PC-3 (cell line): ENCODE measurements around the gene PRSS1. TPM values are rescaled to one million over a fixed set of nuclear protein-coding genes. Genes with fewer than 3 reads are reported as not detected.

Experiments used
- ATAC-seq: fragments of 200-7000 bp; cut with Tn5 transposase; 2 replicates; pipeline ENCODE4 v1.9.1; 2020; ENCODE audit warnings: mild to moderate bottlenecking, moderate library complexity
- BruUV-seq: library from RNA; stranded (reverse); fragments of 400-500 nt; replicated peaks from 2 replicates; lab custom pipeline; 2021; lab: Mats Ljungman, UMichigan
- CTCF ChIA-PET: fragments of 300-600 bp; sonication (Branson Sonifier 250); formaldehyde crosslinking; loops from one replicate; lab custom pipeline; 2022; ENCODE audit warnings: antibody characterized with exemption; lab: Charles Lee
- POLR2A ChIA-PET: fragments of 300-600 bp; sonication (Branson Sonifier 250); formaldehyde crosslinking; loops from one replicate; lab custom pipeline; 2022; ENCODE audit warnings: antibody characterized with exemption; ENCODE audit not compliant: unreplicated experiment; lab: Charles Lee
- DNase-seq: peaks from one replicate; pipeline ENCODE4 v3.0.0-alpha.2; 2015
- H2AFZ ChIP-seq: fragments of 300-600 bp; sonication (generic); 2 replicates; pipeline ENCODE4 v1.6.0; 2016; ENCODE audit warnings: antibody characterized with exemption, low read length
- H3F3A ChIP-seq: fragments of 300-600 bp; sonication (generic); one replicate; pipeline ENCODE4 v1.6.0; 2017; ENCODE audit warnings: antibody characterized with exemption, low read length, control low read depth, mild to moderate bottlenecking; ENCODE audit not compliant: unreplicated experiment
- H3K27ac ChIP-seq: fragments of 300-600 bp; sonication (generic); 2 replicates; pipeline ENCODE4 v1.5.1; 2016; ENCODE audit warnings: mild to moderate bottlenecking, low read length
- H3K27me3 ChIP-seq: fragments of 300-600 bp; sonication (generic); 2 replicates; pipeline ENCODE4 v1.6.1; 2016; ENCODE audit warnings: low read length, mixed read lengths
- H3K36me3 ChIP-seq: fragments of 300-600 bp; sonication (generic); 2 replicates; pipeline ENCODE4 v1.6.1; 2016; ENCODE audit warnings: low read depth, mixed run types, low read length, mixed read lengths
- H3K4me1 ChIP-seq: fragments of 300-600 bp; sonication (generic); 2 replicates; pipeline ENCODE4 v1.5.1; 2016; ENCODE audit warnings: low read length; ENCODE audit not compliant: insufficient read depth
- H3K4me2 ChIP-seq: fragments of 300-600 bp; sonication (generic); 2 replicates; pipeline ENCODE4 v1.6.0; 2016; ENCODE audit warnings: low read length
- H3K4me3 ChIP-seq: fragments of 300-600 bp; sonication (generic); 2 replicates; pipeline ENCODE4 v1.5.1; 2016; ENCODE audit warnings: mild to moderate bottlenecking, low read length, mixed read lengths
- H3K79me2 ChIP-seq: fragments of 300-600 bp; sonication (generic); 2 replicates; pipeline ENCODE4 v1.6.1; 2017; ENCODE audit warnings: low read length, mixed read lengths
- H3K9ac ChIP-seq: fragments of 300-600 bp; sonication (generic); 2 replicates; pipeline ENCODE4 v1.6.0; 2016; ENCODE audit warnings: mild to moderate bottlenecking, low read length
- H3K9me2 ChIP-seq: fragments of 300-600 bp; sonication (generic); replicated peaks from 2 replicates; pipeline ENCODE4 v1.6.1; 2016; ENCODE audit warnings: mixed run types, low read length, mixed read lengths
- H3K9me3 ChIP-seq: fragments of 300-600 bp; sonication (generic); 2 replicates; pipeline ENCODE4 v1.6.1; 2016; ENCODE audit warnings: low read length, mixed read lengths
- H4K20me1 ChIP-seq: fragments of 300-600 bp; sonication (generic); 2 replicates; pipeline ENCODE4 v1.6.1; 2016; ENCODE audit warnings: low read length, mixed read lengths
- EZH2 ChIP-seq: fragments of 300-600 bp; sonication (generic); IDR thresholded peaks from one replicate; pipeline ENCODE4 v1.6.1; 2017; ENCODE audit warnings: antibody characterized with exemption, mild to moderate bottlenecking, low read length; ENCODE audit not compliant: unreplicated experiment
- EZH2phosphoT487 ChIP-seq: fragments of 300-600 bp; sonication (generic); IDR thresholded peaks from 2 replicates; pipeline ENCODE4 v1.6.1; 2018; ENCODE audit warnings: mild to moderate bottlenecking, antibody characterized with exemption, low read length, borderline replicate concordance
- intact Hi-C: fragments of 100-400 bp; cut with micrococcal nuclease; formaldehyde crosslinking; loops from 2 replicates; pipeline ENCODE4 v1.9.0; 2023
- total RNA-seq: library from RNA; depleted of rRNA; stranded (reverse); fragments of >200 nt; gene quantifications from 2 replicates; pipeline ENCODE4 v1.2.3, GENCODE V29; 2014
- TF ChIP-seq, protein P1 (sequence below): fragments of 300-600 bp; sonication (generic); conservative IDR thresholded peaks from 2 replicates; pipeline ENCODE4 v1.5.1; 2017; ENCODE audit warnings: antibody characterized with exemption, low read depth, mild to moderate bottlenecking, low read length

The PRSS1 gene
- total RNA-seq, 1 experiment from 2014 or later = not detected

- ChIA-PET CTCF (interaction anchor here (0.5 kb wide), 1 partner anchor 411 kb away, joined by 17 read pairs; no protein-coding TSS in a partner anchor), POLR2A (interaction anchor here (0.6 kb wide), 1 partner anchor 52 kb away, joined by 5 read pairs; no protein-coding TSS in a partner anchor)
- ATAC-seq (no peak), DNase-seq (no peak)
- TF ChIP-seq EZH2 (no peak), EZH2phosphoT487 (no peak)
- TF ChIP-seq, protein P1, sequence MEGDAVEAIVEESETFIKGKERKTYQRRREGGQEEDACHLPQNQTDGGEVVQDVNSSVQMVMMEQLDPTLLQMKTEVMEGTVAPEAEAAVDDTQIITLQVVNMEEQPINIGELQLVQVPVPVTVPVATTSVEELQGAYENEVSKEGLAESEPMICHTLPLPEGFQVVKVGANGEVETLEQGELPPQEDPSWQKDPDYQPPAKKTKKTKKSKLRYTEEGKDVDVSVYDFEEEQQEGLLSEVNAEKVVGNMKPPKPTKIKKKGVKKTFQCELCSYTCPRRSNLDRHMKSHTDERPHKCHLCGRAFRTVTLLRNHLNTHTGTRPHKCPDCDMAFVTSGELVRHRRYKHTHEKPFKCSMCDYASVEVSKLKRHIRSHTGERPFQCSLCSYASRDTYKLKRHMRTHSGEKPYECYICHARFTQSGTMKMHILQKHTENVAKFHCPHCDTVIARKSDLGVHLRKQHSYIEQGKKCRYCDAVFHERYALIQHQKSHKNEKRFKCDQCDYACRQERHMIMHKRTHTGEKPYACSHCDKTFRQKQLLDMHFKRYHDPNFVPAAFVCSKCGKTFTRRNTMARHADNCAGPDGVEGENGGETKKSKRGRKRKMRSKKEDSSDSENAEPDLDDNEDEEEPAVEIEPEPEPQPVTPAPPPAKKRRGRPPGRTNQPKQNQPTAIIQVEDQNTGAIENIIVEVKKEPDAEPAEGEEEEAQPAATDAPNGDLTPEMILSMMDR = no peak
- H3F3A ChIP-seq = no peaks in the 10 kb centered on the region
- H2AFZ ChIP-seq = no peak overlapping the region
- no peaks in the 10 kb centered on the region for H3K9me2 ChIP-seq
- no peaks in the 10 kb centered on the region for H3K36me3 ChIP-seq
- H4K20me1 ChIP-seq = no peaks in the 10 kb centered on the region
- intact Hi-C loops = no loop called here
- no peak overlapping the region for H3K27ac ChIP-seq
- no peak overlapping the region for H3K4me3 ChIP-seq
- BruUV-seq = no TSS peak
- no peak overlapping the region for H3K9ac ChIP-seq
- no peaks in the 10 kb centered on the region for H3K27me3 ChIP-seq
- H3K4me1 ChIP-seq = peaks cover 13% of the 10 kb centered on the region
- no peaks in the 10 kb centered on the region for H3K79me2 ChIP-seq
- H3K4me2 ChIP-seq = no peak overlapping the region
- no peaks in the 10 kb centered on the region for H3K9me3 ChIP-seq
These were observed 37.9 kb downstream of the PRSS1 start for GRCh38 chr7:142787034-142787768.

DNA sequence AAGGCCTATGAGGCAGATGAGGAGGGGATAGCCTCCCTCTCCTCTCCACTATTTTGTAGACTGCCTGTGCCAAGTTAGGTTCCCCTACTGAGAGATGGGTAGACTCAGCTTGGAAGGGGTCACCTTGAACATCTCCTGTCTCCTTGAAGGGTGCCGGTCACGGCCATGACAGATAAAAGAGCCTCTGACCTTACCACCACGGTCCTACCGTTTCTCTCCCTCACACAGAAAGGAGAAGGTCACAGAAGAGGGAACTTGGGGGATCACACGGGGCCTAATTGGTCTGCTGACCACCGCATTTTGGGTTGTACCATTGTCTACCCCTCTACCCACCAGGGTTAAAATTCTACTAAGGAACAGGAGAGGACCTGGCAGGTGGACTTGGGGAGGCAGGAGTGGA, 38.5 kb downstream of the PRSS1 start:
- Histone ChIP-seq H4K20me1 (no peaks in the 10 kb centered on the region), H3K27ac (no peak overlapping the region), H3K4me1 (peaks cover 17% of the 10 kb centered on the region), H3K4me2 (no peak overlapping the region), H3F3A (no peaks in the 10 kb centered on the region), H2AFZ (no peak overlapping the region), H3K4me3 (no peak overlapping the region), H3K9ac (no peak overlapping the region), H3K36me3 (no peaks in the 10 kb centered on the region), H3K79me2 (no peaks in the 10 kb centered on the region), H3K27me3 (no peaks in the 10 kb centered on the region), H3K9me2 (no peaks in the 10 kb centered on the region), H3K9me3 (no peaks in the 10 kb centered on the region)
- ATAC-seq (no peak), DNase-seq (no peak)
- no peak for TF ChIP-seq EZH2
- TF ChIP-seq, protein P1 = no peak
- TF ChIP-seq EZH2phosphoT487 = no peak
- BruUV-seq = no TSS peak
- ChIA-PET POLR2A (no interaction called here), CTCF (interaction anchor here (0.5 kb wide), 1 partner anchor 412 kb away, joined by 17 read pairs; no protein-coding TSS in a partner anchor)
- intact Hi-C loops = no loop called here
